Stimulated activated CD4-positive, alpha-beta T cell treated with anti-CD3 and anti-CD28 coated beads, TNF-alpha, amount 100 ng/mL, for 1 hour (primary cell): ENCODE results near the gene C1QL1.

ENCODE experiments used
- DNase-seq, 3 donors: peaks; one replicate each; pipeline ENCODE4 v3.0.0-alpha.2; 2020; ENCODE audit warnings: low read depth in 3 of 3, low spot score in 1 of 3

Gene C1QL1

DNA sequence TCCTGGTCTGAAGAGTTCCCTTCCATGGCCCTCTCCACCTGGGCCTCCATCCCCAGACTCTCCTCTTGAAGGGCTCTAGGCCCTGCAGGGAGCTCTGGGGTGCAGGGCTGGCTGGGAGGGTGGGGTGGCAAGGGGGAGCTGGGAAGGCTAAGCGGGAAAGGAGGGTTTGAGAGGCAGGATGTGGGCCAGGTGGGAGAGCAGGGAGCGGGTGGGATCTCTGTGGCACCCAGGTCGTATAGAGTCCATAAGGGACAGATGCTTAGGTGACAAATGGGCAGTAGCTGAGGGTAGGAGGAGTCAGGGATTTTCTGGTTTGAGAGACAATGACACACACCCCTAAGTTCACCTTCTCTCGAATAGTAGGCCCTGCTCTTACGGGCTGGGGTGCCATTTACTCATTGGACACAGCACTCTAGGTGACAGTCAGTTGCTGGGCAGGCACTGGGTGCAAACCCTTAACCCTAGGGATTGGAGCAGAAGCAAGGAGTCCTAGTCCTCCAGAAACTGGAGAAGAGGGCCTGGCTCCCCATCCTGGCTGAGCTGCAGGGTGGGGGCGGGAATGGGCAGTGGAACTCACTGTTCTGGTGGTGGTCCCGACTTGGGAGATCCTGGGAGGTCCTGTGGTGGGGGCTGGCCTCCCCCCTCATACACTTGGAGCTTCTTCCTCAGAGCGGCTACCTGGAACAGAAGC is 35.9 kb downstream of the C1QL1 start:
- DNase-seq = no peak

DNA sequence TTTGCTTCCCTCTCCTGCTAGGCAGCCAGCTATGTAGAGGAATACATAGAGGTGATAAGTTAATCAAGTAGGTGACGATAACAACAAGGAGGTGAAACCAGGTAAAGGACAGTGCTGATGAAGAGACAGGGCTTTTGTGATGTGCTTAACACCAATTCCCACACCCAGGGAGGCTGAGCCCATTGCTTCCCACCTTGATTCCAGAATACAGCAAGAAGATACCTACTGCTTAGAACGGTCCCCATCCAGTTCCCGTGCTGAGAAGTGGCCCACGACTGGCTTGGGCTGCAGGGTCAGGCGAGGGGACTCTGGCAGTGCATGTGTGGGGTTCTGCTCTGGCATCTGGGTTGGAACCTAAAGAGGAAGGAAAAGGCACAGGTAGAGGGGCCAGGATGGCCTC is 36.7 kb downstream of the C1QL1 start:
- DNase-seq = no peak

DNA sequence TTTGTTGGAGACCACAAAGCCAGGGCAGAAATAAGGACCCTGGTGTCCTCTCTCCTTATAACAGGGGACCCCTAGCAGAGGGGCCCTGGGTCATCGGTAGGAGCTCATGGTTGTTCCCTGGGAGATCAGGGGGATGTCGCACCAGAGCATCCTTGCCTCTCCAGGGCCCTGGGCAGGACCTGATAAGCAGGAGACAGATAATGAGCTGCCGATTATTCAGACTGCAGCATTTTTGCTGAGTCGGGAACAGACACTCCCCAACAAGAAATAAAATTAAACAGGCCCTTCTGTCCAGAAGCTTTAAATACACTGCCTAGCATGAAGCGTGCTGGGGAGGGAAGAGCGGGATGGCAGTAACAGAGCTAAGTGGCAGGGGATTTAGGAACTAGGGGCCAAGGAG is 37.4 kb downstream of the C1QL1 start:
- DNase-seq = no peak

DNA sequence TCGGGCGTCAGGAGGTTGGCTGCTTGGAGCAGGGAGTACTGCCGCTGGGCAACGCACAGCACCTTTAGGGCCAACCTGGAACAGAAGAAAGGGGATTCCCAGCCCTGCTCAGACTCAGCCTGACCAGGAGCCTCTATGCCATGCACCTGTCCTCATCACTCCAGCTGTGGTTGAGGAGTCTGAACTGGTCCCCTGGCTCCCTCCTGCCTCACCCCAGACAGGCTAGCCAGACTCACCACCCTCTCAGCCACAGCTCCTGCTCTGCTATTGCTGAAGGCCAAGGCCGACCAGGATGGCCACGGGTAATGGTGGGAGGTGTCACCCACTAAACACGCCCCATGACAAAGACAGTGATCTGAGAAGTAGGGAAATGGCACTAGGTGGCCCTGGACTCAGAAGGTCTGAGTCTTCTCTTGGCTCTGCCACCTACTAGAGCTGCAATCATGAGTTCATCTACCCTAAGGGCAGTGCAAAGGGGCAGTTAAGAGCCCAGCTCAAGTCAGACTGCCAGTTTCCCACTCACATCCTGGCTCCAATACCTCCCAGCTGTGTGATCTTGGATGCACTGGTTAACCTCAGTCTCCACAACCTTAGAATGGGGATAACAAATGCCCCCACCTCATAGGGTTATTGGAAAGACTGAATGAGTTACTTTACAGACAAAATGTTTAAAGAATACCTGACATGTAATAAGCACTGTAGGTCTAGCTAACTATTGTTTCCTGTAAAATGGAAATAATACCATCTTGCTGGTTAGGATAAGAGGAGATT is 39.0 kb downstream of the C1QL1 start:
- DNase-seq = no peak

DNA sequence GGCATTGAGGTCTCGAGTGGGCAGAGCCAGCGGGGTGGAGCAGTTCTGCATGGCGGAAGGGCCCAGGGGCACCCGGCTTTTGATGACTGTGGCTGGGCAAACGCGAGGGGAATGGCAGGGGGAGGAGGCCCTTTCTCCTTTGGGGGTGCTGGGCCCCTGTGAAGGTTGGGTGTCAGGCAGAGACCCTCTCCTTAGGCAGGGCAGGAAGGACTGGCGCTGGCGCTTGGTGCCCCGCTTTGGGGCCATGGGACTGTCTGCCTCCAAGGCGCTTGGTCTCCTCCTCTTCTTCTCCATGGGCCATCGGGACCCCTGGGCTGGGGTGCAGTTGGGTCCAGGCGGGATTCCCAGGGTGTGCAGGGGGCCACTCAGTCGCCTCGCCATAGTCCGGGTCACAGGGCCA is 40.0 kb downstream of the C1QL1 start:
- no peak for DNase-seq

DNA sequence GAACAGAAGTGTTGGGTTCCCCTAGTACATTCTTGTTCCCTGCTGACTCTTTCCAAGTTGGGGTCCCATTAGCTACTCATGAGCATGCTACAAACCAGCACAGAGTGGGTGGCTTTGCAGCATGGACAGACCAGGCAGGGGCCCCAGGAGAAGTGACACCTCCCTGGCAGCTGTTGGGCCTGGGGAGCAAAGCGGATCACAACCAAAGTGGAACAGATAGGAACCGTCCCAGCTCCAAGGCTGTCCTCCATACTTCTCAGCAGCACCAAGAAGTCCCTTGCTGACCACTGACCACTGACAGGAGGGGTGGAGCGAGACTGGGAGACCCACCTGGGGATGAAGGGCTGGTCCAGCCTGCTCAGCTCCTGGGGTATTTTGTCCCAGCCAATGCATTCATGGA is 40.4 kb downstream of the C1QL1 start:
- DNase-seq = no peak

DNA sequence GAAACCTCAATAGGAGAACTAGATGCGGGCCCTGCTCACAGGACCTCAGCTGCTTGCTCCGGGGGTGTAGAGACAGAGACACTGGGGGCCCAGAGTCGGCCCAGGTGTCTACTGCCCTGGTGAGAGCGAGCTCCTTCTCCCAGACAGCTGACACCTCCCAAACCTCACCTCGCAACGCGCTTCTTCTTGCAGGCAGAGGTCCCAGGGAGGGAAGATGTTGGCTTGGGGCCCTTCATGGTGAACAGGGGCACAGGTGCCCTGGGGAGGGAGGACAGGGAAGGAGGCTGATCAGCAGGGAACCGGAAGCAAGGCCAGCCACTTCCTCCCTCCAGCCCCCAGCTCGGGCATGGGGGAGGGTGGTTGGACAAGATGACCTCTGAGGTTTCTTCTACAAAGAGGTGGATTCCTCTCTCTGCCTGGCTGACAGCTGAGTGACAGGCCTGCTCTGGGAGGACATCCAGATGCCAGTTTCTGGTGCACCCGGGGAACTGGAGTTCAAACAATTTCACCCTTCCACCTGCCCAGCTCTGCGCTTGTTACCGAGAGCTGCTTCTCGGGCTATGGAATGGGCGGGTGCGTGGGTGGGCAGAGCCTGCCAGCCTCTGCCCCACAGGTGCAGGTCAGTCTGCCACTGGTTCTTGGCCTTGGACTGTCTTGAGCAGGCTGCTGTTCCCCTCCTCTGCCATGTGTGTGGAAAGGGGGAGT is 41.1 kb downstream of the C1QL1 start:
- no peak for DNase-seq

DNA sequence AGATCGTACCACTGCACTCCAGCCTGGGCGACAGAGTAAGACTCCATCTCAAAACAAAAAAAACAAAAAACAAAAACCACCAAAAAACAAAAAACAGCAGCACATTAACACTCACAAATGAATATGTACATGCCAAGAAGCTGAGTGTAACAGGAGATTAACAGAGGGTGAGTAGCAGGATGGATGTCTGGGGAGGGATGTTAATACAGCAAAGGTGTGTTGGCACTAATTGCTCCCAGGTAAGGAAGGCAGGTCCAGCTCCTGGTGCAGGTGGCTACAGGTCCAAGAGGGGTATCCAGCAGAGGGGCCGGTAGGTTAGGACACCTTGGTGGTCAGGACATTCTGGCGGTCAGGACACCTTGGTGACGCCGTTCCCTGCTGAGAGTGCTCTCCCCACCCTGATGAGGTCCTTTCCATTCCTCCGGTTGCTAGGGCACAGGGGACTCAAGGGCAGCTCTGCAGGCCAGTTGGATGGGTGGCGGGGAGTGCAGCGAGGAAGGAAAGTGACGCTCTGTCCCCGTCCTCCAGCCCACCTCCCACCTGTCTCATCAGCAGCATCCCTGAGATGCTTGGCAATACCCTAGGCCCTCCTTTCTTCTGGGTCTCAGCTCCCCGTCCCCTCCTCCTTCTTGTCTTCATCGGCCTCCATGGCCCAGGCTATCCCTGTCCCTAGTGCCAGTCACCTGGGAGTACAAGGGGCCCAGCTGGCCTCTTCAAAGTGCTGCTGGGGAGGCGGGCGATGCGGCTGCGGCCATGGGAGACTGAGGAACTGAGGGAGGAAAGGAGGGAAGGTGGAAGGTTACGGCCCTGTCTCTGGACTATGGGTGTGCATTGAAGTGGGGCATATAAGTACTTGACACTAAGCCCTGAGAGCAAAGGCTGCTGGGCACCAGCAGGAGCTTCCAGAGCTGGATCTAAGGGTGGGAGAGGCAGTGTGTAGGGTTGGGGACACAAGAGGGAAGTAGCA is 42.1 kb downstream of the C1QL1 start:
- no peak for DNase-seq

DNA sequence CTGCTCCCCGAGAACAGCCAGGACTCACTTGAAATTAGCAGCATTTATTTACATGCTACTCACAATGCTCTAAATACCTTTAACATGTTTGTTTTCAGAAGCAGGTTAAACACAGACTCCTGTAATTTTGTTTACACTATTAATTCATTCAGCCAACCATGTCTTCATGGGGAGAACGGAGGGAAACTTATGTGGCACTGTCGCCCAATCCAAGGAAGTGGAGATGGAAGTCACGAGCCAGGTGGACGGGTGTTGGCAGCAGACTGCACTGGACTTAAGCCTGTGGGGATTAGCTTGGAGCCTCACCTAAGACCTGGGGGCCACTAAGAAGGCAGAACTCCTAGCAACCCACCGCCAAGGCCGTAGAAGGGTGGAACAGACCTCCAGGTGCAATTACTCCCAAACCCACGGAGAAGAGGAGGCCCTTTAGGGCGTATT is 44.0 kb downstream of the C1QL1 start:
- DNase-seq = no peak

DNA sequence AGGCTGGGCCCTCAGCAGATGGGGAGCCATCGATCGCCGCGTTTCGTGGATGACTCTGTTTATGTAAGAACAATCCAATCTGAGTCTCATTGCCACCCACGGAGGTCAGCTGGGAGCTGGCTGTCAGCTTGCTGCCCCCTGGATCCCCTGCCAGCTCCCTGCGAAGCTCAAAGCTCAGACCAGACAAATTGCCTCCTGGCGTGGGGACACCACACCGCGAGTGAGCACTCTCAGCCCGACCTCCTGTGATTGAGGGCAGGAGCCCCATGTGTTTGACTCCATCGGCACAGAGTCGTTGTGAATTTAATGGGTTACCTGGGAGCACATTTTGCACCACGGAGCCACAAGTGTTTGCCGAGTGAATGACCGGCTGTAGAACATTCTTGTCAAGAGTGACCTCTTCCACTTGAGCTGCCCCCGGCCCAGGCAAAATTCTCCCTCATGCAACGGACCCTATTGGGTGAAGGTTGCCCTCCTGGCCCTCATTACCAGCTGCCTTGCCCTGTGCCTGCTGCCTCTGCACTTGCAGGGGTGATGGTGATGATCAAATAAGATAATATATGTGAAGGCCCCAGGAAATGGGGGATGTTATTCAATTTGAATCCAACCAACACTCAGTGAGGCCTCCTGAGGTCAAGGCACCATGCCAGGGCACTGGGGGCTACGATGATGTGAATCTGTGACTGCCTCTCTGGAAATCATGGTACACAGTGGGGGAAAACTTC is 45.2 kb downstream of the C1QL1 start:
- no peak for DNase-seq

DNA sequence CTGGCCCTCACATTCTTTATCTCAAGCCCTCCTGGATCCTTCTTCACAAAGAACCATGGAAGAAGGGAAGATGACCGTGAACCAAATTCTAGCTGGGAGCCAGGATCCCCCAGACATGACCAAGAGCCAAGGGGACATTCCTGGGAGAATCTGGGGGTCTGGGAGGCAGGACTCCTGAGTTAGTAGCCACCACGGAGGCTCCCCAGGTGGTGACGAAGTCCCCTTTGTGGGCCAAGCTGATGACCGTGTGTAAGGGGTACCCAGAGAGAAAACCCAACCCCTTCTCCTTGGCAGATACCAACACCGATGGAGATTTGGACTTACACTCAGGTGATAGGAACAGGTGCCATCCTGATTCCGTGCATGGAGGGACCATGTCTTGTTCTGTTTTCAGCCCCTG is 46.0 kb downstream of the C1QL1 start:
- DNase-seq = no peak

DNA sequence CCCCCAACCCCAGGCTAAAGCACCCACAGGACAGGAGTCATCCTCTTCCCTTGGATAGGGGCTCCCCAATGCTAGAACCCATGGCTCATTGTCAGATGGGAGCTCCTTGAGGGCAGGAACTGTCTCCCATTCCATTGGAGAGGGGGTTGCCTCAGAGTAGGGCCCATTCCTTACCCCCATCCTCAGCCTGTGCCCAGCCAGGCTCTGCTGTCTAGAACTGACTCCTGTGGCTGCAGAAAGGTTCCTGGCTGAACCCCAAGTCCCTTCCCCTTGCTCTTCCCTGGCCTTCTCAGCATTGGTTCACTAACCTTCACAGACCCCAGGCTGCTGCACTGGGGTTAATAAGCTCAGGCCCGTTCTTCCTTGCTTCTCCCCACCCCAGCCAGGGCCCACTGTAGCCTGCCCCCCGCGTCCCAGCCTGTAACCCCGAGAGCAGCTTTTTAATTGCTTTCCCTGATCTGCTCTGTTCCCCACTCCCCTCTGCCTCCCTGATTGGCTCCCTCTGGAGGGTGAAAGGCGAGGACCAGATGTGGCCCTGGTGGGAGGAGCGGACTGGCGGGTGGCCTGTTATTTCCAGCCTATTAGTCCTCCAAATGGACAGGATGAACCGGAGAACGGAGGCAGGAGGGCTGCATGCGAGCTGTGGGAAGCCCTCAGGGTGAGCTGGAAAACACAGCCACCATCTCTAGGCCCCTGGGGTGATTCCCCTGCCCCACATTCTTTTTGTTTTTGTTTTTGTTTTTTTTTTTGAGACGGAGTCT is 46.8 kb downstream of the C1QL1 start:
- no peak for DNase-seq

DNA sequence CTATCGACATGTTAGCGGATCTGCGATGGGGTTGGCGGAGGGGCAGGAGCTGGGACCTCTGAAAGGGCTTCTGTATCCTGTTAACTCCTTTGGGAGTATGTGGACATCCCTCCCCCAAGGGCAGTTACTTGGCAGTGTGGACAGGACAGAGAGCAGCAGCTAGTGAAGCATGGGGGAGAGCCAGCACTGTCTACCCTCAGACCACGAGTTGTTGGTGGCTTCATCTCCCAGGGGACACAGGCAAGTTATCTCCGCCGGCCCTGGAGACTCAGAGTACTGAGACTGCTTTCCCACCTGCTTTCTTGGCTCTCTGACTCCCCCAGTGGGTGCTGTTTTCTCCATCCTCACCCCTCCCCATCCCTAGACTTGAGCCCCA is 47.5 kb downstream of the C1QL1 start:
- no peak for DNase-seq

DNA sequence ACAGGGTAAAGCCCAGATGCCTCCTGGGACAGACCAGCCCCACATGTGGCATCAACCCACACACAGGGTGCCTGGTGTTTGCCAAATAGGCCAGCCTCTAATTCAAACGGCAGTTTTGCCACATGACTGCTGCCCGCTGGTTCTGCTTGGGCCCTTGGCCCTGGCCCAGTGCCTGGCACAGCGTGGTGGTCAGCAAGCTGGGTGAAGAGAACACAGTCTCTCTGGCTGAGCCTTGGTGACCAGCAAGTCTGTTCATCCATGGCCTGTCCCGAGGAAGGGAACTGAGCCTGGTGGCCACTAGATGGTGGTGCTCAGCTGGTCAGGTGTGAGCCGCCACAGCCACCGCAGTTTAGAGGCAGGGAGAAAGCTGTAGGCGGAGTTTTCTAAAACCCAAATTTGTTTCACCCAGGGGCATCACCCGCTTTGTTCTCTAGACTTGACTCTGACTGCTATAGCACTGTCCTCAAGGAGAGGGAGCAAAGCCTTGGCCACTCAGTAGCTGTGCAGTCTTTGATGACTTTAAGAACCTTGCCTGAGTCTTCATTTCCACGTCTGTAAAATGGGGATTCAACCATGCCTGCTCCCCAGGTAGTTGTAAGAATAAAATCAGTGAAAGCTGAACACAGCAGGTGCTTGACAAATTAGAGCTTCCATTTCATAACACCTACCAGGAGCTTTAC is 48.1 kb downstream of the C1QL1 start:
- peak; percentile 22 to 24 (median 22) for DNase-seq

DNA sequence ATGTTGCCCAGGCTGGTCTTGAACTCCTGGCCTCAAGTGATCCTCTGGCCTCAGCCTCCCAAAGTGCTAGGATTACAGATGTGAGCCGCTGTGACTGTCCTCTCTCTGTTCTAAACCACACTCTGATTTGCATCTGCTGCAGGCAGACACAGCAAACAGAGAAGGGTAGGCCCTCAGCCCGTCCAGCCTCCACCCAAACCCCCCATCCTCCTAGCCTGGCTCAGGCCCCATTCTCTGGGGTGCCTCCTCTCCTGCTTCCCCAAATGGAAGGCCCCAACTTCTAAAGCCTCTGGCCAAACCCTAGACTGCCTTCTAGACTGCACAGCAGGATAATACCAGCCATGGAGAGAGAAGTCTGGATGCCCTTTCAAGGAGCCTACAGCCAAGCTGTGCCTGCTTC is 48.7 kb downstream of the C1QL1 start:
- no peak for DNase-seq

DNA sequence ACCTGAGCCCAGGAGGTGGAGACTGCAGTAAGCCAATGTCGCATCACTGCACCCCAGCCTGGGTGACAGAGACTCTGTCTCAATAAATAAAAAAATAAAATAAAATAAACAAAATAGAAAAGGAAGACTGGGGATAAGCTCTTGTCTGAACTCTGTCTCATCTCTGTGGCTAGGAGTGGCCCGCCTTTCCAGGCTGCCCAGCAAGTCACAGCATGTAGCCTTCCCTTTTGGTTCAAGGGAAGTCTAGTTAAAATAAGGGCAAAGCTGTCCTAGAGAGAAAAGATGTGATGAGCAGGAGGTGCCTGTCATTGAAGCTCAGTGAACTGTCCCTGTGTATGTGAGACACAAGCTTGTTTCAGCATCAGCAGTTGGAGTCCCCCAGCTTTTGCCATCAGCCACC is 50.1 kb downstream of the C1QL1 start:
- no peak for DNase-seq

DNA sequence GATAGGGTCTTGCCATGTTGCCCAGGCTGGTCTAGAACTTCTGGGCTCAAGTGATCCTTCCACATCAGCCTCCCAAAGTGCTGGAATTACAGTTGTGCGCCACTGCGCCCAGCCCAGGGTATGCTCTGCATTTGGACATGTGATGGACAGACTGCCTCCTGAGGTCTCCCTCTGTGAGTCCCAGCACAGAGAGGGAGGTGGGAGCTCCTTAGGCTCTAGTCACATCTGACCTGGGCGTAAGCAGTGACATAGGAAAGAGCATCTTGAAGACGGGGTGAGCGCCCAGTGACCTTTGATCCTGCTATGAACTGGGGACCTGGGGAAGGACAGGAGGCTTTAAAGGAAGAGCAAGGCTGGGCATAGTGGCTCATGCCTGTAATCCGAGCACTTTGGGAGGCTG is 50.6 kb downstream of the C1QL1 start:
- DNase-seq = no peak

DNA sequence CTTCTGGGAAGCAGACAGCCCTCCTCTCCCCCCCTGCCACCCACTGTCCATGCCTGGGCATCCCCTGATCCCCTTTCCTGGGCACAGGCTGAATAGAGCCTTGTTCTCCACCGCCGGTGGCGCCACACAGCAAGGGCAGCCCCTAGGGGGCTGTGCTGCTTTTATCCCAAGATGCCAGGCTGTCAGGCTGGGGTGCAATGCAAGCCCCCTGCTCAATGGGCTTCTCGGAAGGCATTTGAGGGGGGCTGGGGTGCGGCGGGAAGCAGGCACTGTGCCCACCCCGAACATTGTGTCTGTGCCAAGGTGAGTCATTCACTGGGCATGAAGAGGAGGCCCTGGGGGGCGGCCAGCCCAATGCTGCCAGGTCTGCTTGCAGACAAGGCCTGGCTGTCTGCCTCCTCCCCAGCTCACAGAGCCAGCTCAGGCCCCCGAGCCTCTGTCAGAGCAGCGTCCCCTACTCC is 51.3 kb downstream of the C1QL1 start:
- no peak for DNase-seq
